PFSK-1 (cell line): ENCODE measurements around the gene EFR3B.

Experiments
- FOXP2 ChIP-seq: optimal IDR thresholded peaks from 2 replicates; pipeline ENCODE3; 2011; ENCODE audit warnings: borderline replicate concordance, control low read depth, inconsistent platforms; ENCODE audit not compliant: insufficient read depth; ENCODE audit errors: extremely low read length, extremely low read depth
- TAF1 ChIP-seq: IDR thresholded peaks from 2 replicates; pipeline ENCODE4 v1.6.1; 2012; ENCODE audit warnings: low read length, control low read depth, borderline replicate concordance; ENCODE audit not compliant: insufficient read depth
- TF ChIP-seq, protein P1 (sequence below), 2 experiments: IDR thresholded peaks; 2 replicates each; pipeline versions ENCODE4 v1.6.1 to v1.8.0; 2011 to 2012; ENCODE audit warnings: low read depth in 2 of 2, low read length in 2 of 2, control low read depth in 1 of 2, inconsistent platforms in 1 of 2, mild to moderate bottlenecking in 1 of 2, moderate library complexity in 1 of 2; ENCODE audit not compliant: insufficient read depth in 1 of 2

DNA sequence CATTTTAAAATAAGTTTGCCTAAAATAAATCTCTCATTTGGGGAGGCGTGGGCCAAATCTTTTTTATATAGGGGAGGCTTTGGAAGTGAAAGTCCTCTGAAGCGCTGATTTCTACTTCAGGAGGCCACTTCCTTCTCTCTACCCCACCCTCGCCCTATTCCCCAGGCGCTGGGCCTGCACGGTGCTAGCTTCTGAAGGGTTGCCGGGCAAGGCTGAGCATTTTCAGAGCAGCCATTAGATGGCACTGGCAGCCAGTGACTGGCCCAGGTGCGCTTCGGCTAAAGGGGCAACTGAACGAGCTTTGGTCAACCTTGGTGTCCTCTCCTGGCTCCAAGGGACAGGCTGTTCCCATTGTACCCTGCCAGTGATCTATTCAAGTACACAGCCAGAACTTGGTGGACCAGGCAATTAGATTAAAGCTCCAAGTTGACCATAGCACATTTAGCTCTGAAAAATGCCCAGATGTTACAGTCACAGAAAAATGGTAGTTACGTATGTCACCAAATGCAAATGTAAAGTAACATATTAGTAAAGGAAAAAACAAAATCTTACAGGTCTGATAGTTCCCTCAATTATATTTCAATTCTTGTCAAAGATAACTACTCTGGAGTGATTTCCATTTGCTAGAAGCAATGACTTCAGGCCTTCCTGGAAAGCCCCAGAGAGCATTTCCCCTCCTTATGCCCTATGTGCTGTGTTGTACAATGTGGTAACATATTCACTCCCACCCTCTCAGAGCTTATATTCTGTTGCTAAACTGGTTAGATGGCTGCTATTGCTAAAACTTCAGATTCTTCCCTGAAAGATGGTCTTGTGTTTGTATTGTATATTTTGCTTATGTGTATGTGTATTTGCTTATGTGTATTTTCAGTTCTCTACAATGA is 124.4 kb downstream of the EFR3B start:
- TF ChIP-seq FOXP2 (no peak), TAF1 (no peak)
- TF ChIP-seq, protein P1, sequence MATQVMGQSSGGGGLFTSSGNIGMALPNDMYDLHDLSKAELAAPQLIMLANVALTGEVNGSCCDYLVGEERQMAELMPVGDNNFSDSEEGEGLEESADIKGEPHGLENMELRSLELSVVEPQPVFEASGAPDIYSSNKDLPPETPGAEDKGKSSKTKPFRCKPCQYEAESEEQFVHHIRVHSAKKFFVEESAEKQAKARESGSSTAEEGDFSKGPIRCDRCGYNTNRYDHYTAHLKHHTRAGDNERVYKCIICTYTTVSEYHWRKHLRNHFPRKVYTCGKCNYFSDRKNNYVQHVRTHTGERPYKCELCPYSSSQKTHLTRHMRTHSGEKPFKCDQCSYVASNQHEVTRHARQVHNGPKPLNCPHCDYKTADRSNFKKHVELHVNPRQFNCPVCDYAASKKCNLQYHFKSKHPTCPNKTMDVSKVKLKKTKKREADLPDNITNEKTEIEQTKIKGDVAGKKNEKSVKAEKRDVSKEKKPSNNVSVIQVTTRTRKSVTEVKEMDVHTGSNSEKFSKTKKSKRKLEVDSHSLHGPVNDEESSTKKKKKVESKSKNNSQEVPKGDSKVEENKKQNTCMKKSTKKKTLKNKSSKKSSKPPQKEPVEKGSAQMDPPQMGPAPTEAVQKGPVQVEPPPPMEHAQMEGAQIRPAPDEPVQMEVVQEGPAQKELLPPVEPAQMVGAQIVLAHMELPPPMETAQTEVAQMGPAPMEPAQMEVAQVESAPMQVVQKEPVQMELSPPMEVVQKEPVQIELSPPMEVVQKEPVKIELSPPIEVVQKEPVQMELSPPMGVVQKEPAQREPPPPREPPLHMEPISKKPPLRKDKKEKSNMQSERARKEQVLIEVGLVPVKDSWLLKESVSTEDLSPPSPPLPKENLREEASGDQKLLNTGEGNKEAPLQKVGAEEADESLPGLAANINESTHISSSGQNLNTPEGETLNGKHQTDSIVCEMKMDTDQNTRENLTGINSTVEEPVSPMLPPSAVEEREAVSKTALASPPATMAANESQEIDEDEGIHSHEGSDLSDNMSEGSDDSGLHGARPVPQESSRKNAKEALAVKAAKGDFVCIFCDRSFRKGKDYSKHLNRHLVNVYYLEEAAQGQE (IDR thresholded peaks at IDR 0.05; ENCODE audit: insufficient read depth in 1 of 2, low read depth in 2 of 2, low read length in 2 of 2): no peak
